Activated T-helper 2 cell treated with anti-CD3 and anti-CD28 coated beads, Interferon-gamma antibody, Interleukin-2, Interleukin-4, amounts not matched to agents 10 μg/mL and 5 μg/mL and 100 μg/mL, durations not matched to agents 14 hours and 24 hours and 36 hours (primary cell): ENCODE results near the gene PRKG1. TPM values are rescaled to one million over a fixed set of nuclear protein-coding genes. Genes with fewer than 3 reads are reported as not detected.

Experiments
- DNase-seq: peaks from one replicate; pipeline ENCODE4 v3.0.0; 2021; ENCODE audit warnings: low spot score
- H3K27ac Mint-ChIP-seq: one replicate; pipeline ENCODE4 v1.8.0; 2021; ENCODE audit warnings: mixed read lengths
- H3K27me3 Mint-ChIP-seq: one replicate; pipeline ENCODE4 v1.8.0; 2021; ENCODE audit warnings: low read depth, mixed read lengths
- H3K36me3 Mint-ChIP-seq: one replicate; pipeline ENCODE4 v1.8.0; 2021; ENCODE audit warnings: low read depth, mixed read lengths
- H3K4me1 Mint-ChIP-seq: one replicate; pipeline ENCODE4 v1.8.0; 2021; ENCODE audit warnings: low read depth, mixed read lengths
- H3K4me3 Mint-ChIP-seq: one replicate; pipeline ENCODE4 v1.8.0; 2021; ENCODE audit warnings: low read depth, mild to moderate bottlenecking, moderate library complexity, mixed read lengths
- H3K9me3 Mint-ChIP-seq: one replicate; pipeline ENCODE4 v1.8.0; 2021; ENCODE audit warnings: mixed read lengths
- intact Hi-C: fragments of 100-400 bp; cut with micrococcal nuclease; formaldehyde crosslinking; loops from one replicate; pipeline ENCODE4 v1.15.1; 2023
- total RNA-seq: library from RNA; stranded (reverse); gene quantifications from 2 replicates; pipeline ENCODE4 v1.2.3, GENCODE V29; 2022

Gene PRKG1
- total RNA-seq, 1 donor from 2014 or later: not detected

DNA sequence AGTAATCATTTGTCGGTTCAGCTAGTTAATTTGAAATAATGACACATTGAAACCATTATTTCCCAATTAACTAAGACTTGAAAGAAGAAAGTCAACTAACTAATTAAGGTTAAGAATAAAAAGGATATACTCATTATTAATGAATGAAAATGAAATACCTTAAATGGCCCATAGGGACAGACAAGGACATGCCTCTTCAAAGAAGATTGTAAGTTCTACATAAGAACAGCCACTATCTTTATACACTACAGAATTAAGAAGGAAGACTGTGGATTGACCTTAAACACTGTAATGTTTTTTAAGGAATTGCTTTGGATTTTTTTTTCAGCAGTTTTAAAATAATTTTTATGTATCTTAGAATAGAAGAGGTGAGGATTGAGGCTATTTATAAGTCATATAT, 564.5 kb downstream of the PRKG1 start:
- H3K27me3 Mint-ChIP-seq: no peaks in the 10 kb centered on the region
- DNase-seq: no peak
- no peaks in the 10 kb centered on the region for H3K9me3 Mint-ChIP-seq
- H3K36me3 Mint-ChIP-seq: no peaks in the 10 kb centered on the region
- no peaks in the 10 kb centered on the region for H3K4me1 Mint-ChIP-seq
- no peak overlapping the region for H3K4me3 Mint-ChIP-seq
- intact Hi-C loops: no loop called here
- H3K27ac Mint-ChIP-seq: no peak overlapping the region

DNA sequence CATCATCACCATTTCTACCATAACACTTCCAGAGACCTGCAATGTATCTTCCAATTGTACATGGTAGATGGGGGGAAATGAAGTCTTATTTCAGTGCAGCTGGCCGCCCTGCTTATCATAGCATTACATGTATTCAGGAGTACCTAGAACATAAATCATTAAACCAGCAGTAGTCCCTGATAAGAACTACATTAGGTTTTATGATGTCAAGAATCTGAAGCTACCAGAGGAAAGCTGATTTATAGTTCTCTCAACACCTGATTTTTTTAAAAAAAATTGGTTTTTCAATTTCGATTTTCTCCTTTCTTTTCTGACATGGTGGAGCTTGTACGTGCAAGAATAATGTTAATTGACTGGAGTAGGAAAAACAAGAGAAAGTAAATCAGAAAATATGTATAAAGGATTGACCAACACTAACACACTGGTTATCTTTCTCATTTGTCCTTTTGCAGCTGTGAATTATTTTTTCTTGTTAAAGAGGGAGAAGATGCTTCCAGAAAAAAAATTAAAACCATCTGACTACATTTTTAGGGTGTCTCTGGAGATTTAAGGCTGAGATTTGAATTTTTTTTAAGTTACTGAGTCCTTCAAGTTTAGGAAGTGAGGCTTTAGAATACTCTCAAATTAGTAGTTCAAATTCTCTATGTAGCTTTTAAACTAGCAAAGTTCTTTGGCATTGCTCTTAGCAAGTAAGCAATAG, 566.0 kb downstream of the PRKG1 start:
- H3K27me3 Mint-ChIP-seq: peaks cover 4% of the 10 kb centered on the region
- no peak overlapping the region for H3K27ac Mint-ChIP-seq
- H3K4me3 Mint-ChIP-seq: no peak overlapping the region
- no peaks in the 10 kb centered on the region for H3K36me3 Mint-ChIP-seq
- intact Hi-C loops: no loop called here
- DNase-seq: no peak
- no peaks in the 10 kb centered on the region for H3K9me3 Mint-ChIP-seq
- no peaks in the 10 kb centered on the region for H3K4me1 Mint-ChIP-seq

DNA sequence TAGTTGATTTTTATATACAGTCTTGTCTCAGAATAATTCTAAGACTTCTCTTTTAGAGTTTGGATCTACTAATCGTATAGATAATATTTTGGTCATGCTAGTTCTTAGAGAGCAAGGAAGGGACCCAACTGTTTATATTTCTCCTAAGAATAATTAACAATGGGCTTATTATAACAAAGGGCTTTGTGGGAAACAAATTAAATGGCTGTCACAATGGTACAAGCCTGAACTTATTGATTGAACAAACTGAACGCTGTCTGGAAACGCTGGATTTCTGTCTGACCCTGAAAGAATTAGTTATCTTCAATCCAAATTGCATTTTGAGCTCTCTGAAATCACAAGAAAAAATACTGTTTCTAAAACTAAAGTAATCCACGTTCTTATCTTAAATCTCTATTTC, 568.3 kb downstream of the PRKG1 start:
- H3K9me3 Mint-ChIP-seq: no peaks in the 10 kb centered on the region
- intact Hi-C loops: no loop called here
- DNase-seq: no peak
- no peaks in the 10 kb centered on the region for H3K4me1 Mint-ChIP-seq
- H3K27ac Mint-ChIP-seq: no peak overlapping the region
- no peak overlapping the region for H3K4me3 Mint-ChIP-seq
- H3K36me3 Mint-ChIP-seq: no peaks in the 10 kb centered on the region
- H3K27me3 Mint-ChIP-seq: peaks cover 4% of the 10 kb centered on the region

DNA sequence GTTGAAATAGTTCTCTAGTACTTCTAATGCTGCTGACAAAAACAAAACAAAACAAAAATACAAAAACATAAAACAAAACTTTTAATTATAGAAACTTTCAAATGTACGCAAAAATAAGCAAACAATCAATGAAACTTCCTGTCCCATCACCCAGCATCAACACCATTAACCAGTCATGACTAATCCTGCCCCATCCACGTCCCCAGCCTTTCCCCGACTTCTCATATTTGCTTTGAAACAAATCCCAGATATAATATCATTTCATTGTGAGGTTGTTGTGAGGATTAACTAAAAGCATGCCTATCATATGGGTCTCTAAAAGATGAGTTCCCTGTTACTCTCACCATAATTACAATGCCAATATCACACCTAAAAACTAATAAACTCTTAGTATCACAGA, 569.4 kb downstream of the PRKG1 start:
- Mint-ChIP-seq H3K4me1 (no peaks in the 10 kb centered on the region), H3K36me3 (no peaks in the 10 kb centered on the region), H3K4me3 (no peak overlapping the region), H3K27me3 (peaks cover 4% of the 10 kb centered on the region), H3K9me3 (no peaks in the 10 kb centered on the region), H3K27ac (no peak overlapping the region)
- DNase-seq: no peak
- intact Hi-C loops: no loop called here

DNA sequence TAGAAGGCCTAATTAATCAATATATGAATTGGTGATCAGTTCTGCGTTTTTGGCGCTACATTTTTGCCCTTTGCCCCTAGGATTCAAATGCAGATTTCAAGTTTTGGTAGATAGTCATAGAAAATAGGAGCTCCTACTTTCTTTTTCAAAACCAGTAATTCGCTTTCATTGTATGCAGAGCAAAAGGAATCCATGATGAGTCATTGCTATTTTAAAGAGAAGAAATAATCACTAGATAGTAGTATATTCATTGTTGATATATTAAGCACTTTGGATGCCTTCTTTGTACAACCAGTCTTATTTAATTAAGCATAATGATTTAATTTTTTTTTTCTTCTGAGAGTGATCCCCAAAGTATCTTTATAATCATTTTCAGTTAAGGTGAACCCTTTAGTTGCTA, 574.8 kb downstream of the PRKG1 start:
- Mint-ChIP-seq H3K27ac (no peak overlapping the region), H3K4me3 (no peak overlapping the region), H3K4me1 (no peaks in the 10 kb centered on the region), H3K9me3 (no peaks in the 10 kb centered on the region), H3K36me3 (no peaks in the 10 kb centered on the region), H3K27me3 (peaks cover 6% of the 10 kb centered on the region)
- intact Hi-C loops: no loop called here
- DNase-seq: no peak

DNA sequence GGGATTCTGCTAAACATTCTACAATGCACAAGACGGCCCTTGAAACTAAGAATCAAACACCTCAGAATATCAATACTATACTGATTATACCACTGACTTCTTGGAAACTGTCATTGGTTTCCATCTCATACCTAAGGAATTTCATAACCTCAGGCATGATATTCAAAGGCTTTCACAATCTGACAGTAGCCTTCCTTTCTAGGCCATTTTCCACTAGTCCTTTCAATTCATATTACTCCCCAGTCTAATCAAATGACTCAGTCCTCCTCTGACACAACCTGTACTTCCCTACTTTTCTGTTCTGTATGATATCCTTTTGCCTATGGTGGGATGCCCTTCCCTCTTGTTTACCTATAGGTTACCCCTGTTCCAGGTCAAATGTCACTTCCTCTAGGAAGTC, 576.8 kb downstream of the PRKG1 start:
- Mint-ChIP-seq H3K4me1 (no peaks in the 10 kb centered on the region), H3K4me3 (no peak overlapping the region), H3K36me3 (no peaks in the 10 kb centered on the region), H3K27me3 (peaks cover 3% of the 10 kb centered on the region), H3K27ac (no peak overlapping the region), H3K9me3 (no peaks in the 10 kb centered on the region)
- no peak for DNase-seq
- intact Hi-C loops: no loop called here

DNA sequence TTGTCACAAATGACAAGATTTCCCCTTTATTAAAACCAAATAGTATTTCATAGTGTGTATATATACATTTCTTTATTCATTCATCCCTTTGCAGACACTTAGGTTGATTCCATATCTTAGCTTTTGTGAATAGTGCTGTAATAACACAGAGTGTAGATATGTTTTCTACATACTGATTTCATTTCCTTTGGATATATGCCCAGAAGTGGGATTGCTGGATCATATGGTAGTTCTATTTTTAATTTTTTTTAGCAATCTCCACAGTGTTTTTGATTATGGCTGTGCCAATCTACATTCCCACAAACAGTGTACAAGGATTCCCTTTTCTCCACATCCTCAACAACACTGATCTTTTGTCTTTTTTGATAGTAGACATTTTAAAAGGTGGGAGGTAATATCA, 578.7 kb downstream of the PRKG1 start:
- no peaks in the 10 kb centered on the region for H3K36me3 Mint-ChIP-seq
- no peaks in the 10 kb centered on the region for H3K9me3 Mint-ChIP-seq
- H3K27me3 Mint-ChIP-seq: peaks cover 6% of the 10 kb centered on the region
- no peak for DNase-seq
- no peak overlapping the region for H3K27ac Mint-ChIP-seq
- H3K4me3 Mint-ChIP-seq: no peak overlapping the region
- intact Hi-C loops: no loop called here
- no peaks in the 10 kb centered on the region for H3K4me1 Mint-ChIP-seq

DNA sequence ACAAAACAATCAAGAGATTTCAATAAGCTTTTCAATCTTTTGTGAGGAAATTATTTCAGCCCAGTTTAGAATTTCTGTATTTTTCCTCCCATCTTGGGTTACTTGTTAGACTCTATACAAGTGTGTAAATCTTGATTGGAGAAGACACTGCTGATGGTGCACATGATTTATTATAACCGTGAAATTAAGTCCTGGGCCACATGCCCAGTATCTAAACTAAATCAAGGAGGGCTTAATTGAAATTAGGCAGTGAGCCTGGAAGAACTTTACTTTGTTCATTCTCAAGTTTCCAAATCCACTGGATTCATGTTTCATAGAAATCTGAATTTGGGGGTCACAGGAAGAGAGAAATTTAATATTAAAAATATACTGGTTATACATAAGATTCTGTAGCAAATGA, 580.6 kb downstream of the PRKG1 start:
- Mint-ChIP-seq H3K9me3 (no peaks in the 10 kb centered on the region), H3K27me3 (peaks cover 6% of the 10 kb centered on the region), H3K36me3 (no peaks in the 10 kb centered on the region), H3K4me1 (no peaks in the 10 kb centered on the region), H3K4me3 (no peak overlapping the region), H3K27ac (no peak overlapping the region)
- intact Hi-C loops: no loop called here
- DNase-seq: no peak

DNA sequence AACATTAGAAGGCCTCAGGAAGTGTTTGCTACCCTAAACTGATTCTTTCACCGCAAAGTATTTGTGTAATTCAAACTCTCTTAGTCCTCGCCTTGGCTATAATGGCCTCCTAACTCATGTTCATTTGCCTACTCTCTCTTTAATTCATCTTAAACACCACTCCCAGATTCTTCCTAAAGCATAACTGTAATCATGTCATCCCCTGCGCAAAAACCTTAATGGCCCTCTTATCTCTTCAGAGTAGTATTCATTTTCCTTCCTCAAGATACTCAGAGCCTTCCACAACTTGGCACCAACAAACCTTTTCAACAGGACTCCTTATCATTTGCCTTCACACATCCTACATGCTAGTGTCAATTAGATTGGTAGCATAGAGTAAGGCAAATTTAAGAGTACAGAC, 582.2 kb downstream of the PRKG1 start:
- no peaks in the 10 kb centered on the region for H3K4me1 Mint-ChIP-seq
- no peak overlapping the region for H3K4me3 Mint-ChIP-seq
- H3K36me3 Mint-ChIP-seq: no peaks in the 10 kb centered on the region
- H3K9me3 Mint-ChIP-seq: no peaks in the 10 kb centered on the region
- intact Hi-C loops: no loop called here
- no peak overlapping the region for H3K27ac Mint-ChIP-seq
- peaks cover 6% of the 10 kb centered on the region for H3K27me3 Mint-ChIP-seq
- no peak for DNase-seq

DNA sequence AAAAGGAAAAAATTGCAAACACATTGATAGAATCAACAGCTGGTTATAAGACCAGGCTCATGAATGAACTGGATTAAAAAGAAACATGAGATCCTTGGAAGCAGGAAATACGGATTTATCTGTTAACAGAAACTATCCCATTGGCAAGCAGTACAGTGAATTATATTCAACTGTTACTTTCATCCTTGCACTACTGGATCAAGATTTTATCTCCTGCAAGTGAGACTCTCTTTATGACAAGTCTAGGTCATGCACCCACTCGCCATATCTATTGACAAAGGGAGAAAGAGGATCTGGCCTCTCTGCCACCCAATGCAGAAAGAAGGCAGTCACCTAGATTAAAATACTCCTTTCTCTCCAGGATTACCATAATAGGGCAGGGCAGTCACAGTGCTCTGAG, 583.7 kb downstream of the PRKG1 start:
- H3K27me3 Mint-ChIP-seq: peaks cover 5% of the 10 kb centered on the region
- H3K4me3 Mint-ChIP-seq: no peak overlapping the region
- intact Hi-C loops: no loop called here

DNA sequence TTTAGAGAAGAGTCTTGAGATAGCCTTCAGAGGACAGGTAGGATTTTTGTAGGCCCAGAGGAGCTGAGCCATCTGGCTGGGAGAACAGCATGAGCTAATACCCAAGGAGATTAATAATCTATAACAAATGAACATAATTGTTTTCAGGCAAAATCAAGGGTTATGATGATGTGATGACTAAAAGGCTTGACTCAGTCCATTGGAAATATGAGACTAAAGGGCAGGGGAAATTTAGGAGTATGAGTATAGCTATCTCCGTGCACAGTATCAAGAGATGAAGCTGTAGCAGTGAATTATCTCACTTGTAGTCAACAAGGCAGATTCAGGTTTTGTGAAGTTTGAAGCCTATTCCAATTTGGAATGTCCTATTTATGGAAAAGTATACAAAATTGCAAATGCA, 585.1 kb downstream of the PRKG1 start:
- peaks cover 5% of the 10 kb centered on the region for H3K27me3 Mint-ChIP-seq
- no peaks in the 10 kb centered on the region for H3K9me3 Mint-ChIP-seq
- H3K4me1 Mint-ChIP-seq: no peaks in the 10 kb centered on the region
- intact Hi-C loops: no loop called here
- H3K36me3 Mint-ChIP-seq: no peaks in the 10 kb centered on the region
- no peak overlapping the region for H3K4me3 Mint-ChIP-seq
- DNase-seq: no peak
- H3K27ac Mint-ChIP-seq: no peak overlapping the region

More for the DNA sequence above, 583.7 kb downstream of the PRKG1 start:
- Mint-ChIP-seq H3K36me3 (no peaks in the 10 kb centered on the region), H3K27ac (no peak overlapping the region), H3K4me1 (no peaks in the 10 kb centered on the region), H3K9me3 (no peaks in the 10 kb centered on the region)
- DNase-seq: no peak

DNA sequence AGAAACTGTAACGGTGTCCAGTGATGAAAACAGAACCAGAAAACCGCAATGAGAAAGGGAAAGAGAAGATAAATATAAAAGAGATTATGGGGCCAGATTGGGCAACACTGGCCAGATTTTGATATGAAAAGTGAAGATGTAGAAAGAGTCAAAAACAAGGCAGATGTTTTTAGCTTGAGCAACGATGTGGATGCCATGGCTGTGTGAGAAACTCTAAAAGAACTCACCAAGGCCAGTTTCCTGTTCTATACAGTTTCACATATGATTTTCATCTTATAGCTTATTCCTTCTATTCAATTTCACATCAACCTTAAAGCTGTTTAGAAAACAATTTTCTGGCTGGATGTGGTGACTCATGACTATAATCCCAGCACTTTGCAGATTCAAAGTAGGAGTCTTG, 588.8 kb downstream of the PRKG1 start:
- no peaks in the 10 kb centered on the region for H3K9me3 Mint-ChIP-seq
- no peak for DNase-seq
- peaks cover 2% of the 10 kb centered on the region for H3K4me1 Mint-ChIP-seq
- H3K27me3 Mint-ChIP-seq: peaks cover 9% of the 10 kb centered on the region
- no peak overlapping the region for H3K4me3 Mint-ChIP-seq
- H3K27ac Mint-ChIP-seq: no peak overlapping the region
- H3K36me3 Mint-ChIP-seq: no peaks in the 10 kb centered on the region
- intact Hi-C loops: no loop called here

DNA sequence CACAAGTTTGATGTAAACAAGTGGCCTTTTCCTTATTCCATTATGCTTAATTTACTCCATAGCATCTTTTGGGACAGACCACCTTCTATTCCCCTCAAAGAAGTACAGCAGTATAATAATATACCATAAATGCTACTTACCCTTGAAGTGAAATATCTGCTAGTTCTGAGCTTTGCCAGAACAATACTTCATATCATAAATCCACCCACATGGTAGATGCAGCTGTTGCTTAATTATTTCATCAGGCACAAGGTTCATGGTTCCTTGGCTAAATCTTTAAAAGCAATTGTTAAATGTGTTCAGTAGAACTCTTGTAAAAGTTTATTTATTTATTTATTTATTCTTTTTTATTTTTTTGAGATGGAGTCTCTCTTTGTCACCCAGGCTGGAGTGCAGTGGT, 592.2 kb downstream of the PRKG1 start:
- H3K36me3 Mint-ChIP-seq: no peaks in the 10 kb centered on the region
- H3K27me3 Mint-ChIP-seq: peaks cover 12% of the 10 kb centered on the region
- H3K4me3 Mint-ChIP-seq: no peak overlapping the region
- H3K9me3 Mint-ChIP-seq: no peaks in the 10 kb centered on the region
- intact Hi-C loops: no loop called here
- H3K27ac Mint-ChIP-seq: no peak overlapping the region
- DNase-seq: no peak
- peaks cover 3% of the 10 kb centered on the region for H3K4me1 Mint-ChIP-seq
